ENCODE results near the gene THSD4.
"Not testable (repeated sequence)": the region's sequence is repeated elsewhere in the genome, so short reads cannot be mapped to it uniquely, and the experiment has no call there.

THSD4 gene

GRCh38 chr15:71124937-71125790 is 9.9 kb downstream of the THSD4 start:
- DNase-seq: no peak

GRCh38 chr15:71125831-71126450 is 10.7 kb downstream of the THSD4 start:
- no peak for DNase-seq

- no peak for DNase-seq
Observed at GRCh38 chr15:71127083-71127482, 11.8 kb downstream of the THSD4 start.

- not testable (repeated sequence) for DNase-seq
Observed at GRCh38 chr15:71128159-71128558, 12.9 kb downstream of the THSD4 start.

GRCh38 chr15:71128939-71129562 is 13.8 kb downstream of the THSD4 start:
- DNase-seq: no peak

GRCh38 chr15:71129669-71130068 is 14.4 kb downstream of the THSD4 start:
- DNase-seq: no peak

GRCh38 chr15:71131601-71132362 is 16.5 kb downstream of the THSD4 start:
- no peak for DNase-seq

- no peak for DNase-seq
Observed at GRCh38 chr15:71133747-71134472, 18.6 kb downstream of the THSD4 start.

GRCh38 chr15:71136159-71136783 is 21.0 kb downstream of the THSD4 start:
- no peak for DNase-seq

- no peak for DNase-seq
Observed at GRCh38 chr15:71136793-71137518, 21.7 kb downstream of the THSD4 start.

GRCh38 chr15:71138473-71138872 is 23.2 kb downstream of the THSD4 start:
- no peak for DNase-seq

- DNase-seq: no peak
Observed at GRCh38 chr15:71139241-71139640, 24.0 kb downstream of the THSD4 start.

- DNase-seq: no peak
Observed at GRCh38 chr15:71141572-71141971, 26.3 kb downstream of the THSD4 start.

- DNase-seq: no peak
Observed at GRCh38 chr15:71142780-71143179, 27.5 kb downstream of the THSD4 start.

GRCh38 chr15:71143373-71144310 is 28.4 kb downstream of the THSD4 start:
- DNase-seq: no peak

- no peak for DNase-seq
Observed at GRCh38 chr15:71145648-71146047, 30.4 kb downstream of the THSD4 start.

- DNase-seq: no peak
Observed at GRCh38 chr15:71146580-71146982, 31.3 kb downstream of the THSD4 start.

- DNase-seq: no peak
Observed at GRCh38 chr15:71148048-71148447, 32.8 kb downstream of the THSD4 start.

GRCh38 chr15:71149646-71150557 is 34.6 kb downstream of the THSD4 start:
- DNase-seq: no peak

All from NCI-H187 treated with DMSO at 0.1 percent for 48 hours (cell line).